ENCODE results near the gene EGR1. TPM values are rescaled to one million over a fixed set of nuclear protein-coding genes. Genes with fewer than 3 reads are reported as not detected.
A peak's percentile ranks its signal among the peaks of the same experiment; 100 is the strongest.

Gene EGR1
- total RNA-seq, 2 experiments from 2014 or later = 8.9 to 10.1 TPM

DNA sequence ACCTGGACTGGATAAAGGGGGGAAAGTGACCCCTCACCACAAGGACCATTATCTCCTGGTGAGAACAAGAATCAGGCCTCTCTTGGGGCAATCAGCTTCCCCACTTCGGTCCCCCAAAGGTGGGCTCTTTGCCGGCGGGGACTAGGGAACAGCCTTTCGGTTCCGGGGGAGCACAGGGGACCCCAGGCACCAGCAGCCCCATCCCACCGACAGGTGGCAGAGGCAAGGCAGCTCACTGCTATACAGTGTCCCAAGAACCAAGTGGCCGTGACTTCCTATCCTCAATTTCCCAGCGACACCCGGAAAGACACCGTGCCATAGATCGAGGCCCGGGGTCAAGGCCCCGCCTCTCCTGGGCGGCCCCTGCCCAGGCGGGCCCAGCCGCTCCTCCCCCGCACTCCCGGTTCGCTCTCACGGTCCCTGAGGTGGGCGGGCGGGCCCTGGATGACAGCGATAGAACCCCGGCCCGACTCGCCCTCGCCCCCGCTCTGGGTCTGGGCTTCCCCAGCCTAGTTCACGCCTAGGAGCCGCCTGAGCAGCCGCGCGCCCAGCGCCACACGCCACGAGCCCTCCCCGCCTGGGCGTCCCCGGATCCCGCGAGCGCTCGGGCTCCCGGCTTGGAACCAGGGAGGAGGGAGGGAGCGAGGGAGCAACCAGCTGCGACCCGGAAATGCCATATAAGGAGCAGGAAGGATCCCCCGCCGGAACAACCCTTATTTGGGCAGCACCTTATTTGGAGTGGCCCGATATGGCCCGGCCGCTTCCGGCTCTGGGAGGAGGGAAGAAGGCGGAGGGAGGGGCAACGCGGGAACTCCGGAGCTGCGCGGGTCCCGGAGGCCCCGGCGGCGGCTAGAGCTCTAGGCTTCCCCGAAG lies 655 bp upstream of the EGR1 start:
- H3K27ac Mint-ChIP-seq = peak overlapping the region; percentile 96
- ATAC-seq (peak; percentile 69), DNase-seq (peak; percentile 98)
- ChIA-PET CTCF (interaction anchor here (0.7 to 4.2 kb wide), 19 partner anchors 8 to 286 kb away, joined by 3 to 34 read pairs (median 6); partner anchors contain the start of genes BRD8, ETF1, HSPA9 and KDM3B), POLR2A (interaction anchor here (0.5 to 3.3 kb wide), 31 partner anchors 8 to 913 kb away, joined by 3 to 32 read pairs (median 3); partner anchors contain the start of genes BRD8, CDC23, CDC25C and ETF1)
- peak overlapping the region; percentile 87 for H3K4me3 Mint-ChIP-seq
- H3K9me3 Mint-ChIP-seq (ENCODE audit: insufficient read depth) = no peaks in the 10 kb centered on the region
- peaks cover 20% of the 10 kb centered on the region for H3K27me3 Mint-ChIP-seq (ENCODE audit: low read depth)
- H3K4me1 Mint-ChIP-seq (ENCODE audit: low read depth) = peaks cover 35% of the 10 kb centered on the region
- peaks cover 6% of the 10 kb centered on the region for H3K36me3 Mint-ChIP-seq (ENCODE audit: low read depth)

DNA sequence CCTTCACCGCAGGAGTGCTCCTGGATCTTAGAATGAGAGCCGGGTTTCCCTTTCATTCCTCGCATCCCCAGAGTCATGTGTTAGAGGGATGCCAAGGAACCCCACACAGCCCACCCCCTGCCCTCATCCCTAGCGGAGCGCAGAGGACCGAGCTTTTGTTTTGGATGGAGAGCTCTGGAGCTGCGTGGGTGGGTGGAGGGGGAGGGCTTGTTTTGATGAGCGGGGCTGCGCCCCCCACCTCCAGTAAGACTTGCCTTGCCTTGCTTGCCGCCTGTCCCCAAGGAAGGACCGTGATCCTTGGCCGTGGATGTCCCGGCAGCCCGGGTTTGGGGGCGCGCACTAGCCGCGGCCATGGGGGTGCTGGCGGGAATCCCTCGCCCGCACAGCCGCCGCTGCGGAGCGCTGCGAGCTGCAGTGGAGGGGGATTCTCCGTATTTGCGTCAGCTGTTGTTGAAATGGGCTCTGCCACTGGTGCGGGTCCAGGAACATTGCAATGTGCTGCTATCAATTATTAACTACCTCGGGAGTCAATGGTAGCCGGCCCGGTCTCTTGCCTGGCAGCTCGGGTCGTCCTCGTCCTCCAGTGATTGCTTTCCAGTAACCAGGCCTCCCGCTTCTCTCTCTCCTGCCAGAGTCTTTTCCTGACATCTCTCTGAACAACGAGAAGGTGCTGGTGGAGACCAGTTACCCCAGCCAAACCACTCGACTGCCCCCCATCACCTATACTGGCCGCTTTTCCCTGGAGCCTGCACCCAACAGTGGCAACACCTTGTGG lies 1.0 kb downstream of the EGR1 start:
- ATAC-seq = no peak
- ChIA-PET POLR2A (interaction anchor here (0.7 to 3.3 kb wide), 9 partner anchors 11 to 288 kb away, joined by 3 to 32 read pairs (median 6); partner anchors contain the start of genes BRD8, ETF1 and HSPA9), CTCF (interaction anchor here (0.7 to 4.2 kb wide), 6 partner anchors 10 to 113 kb away, joined by 3 to 34 read pairs (median 13); partner anchors contain the start of genes ETF1 and KDM3B)
- Mint-ChIP-seq H3K4me1 (ENCODE audit: low read depth) (peaks cover 22% of the 10 kb centered on the region), H3K27me3 (ENCODE audit: low read depth) (peaks cover 20% of the 10 kb centered on the region), H3K36me3 (ENCODE audit: low read depth) (peaks cover 6% of the 10 kb centered on the region), H3K27ac (no peak overlapping the region), H3K9me3 (ENCODE audit: insufficient read depth) (no peaks in the 10 kb centered on the region), H3K4me3 (peak overlapping the region; percentile 87)
- DNase-seq = peak; percentile 41

GRCh38 chr5:138466900-138467710 lies 1.8 kb downstream of the EGR1 start:
- DNase-seq (peak; percentile 41), ATAC-seq (no peak)
- peaks cover 22% of the 10 kb centered on the region for H3K4me1 Mint-ChIP-seq (ENCODE audit: low read depth)
- POLR2A ChIA-PET = interaction anchor here (0.7 kb wide), 1 partner anchor 364 kb away, joined by 3 read pairs; no protein-coding TSS in a partner anchor
- CTCF ChIA-PET = interaction anchor here (1.3 to 3.3 kb wide), 2 partner anchors 36 to 114 kb away, joined by 3 to 19 read pairs; partner anchors contain the start of gene KDM3B
- peaks cover 6% of the 10 kb centered on the region for H3K36me3 Mint-ChIP-seq (ENCODE audit: low read depth)
- peak overlapping the region; percentile 87 for H3K4me3 Mint-ChIP-seq
- peak overlapping the region; percentile 53 for H3K27ac Mint-ChIP-seq
- H3K27me3 Mint-ChIP-seq (ENCODE audit: low read depth) = peaks cover 21% of the 10 kb centered on the region
- no peaks in the 10 kb centered on the region for H3K9me3 Mint-ChIP-seq (ENCODE audit: insufficient read depth)

DNA sequence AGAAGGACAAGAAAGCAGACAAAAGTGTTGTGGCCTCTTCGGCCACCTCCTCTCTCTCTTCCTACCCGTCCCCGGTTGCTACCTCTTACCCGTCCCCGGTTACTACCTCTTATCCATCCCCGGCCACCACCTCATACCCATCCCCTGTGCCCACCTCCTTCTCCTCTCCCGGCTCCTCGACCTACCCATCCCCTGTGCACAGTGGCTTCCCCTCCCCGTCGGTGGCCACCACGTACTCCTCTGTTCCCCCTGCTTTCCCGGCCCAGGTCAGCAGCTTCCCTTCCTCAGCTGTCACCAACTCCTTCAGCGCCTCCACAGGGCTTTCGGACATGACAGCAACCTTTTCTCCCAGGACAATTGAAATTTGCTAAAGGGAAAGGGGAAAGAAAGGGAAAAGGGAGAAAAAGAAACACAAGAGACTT lies 2.4 kb downstream of the EGR1 start:
- Mint-ChIP-seq H3K36me3 (ENCODE audit: low read depth) (peaks cover 6% of the 10 kb centered on the region), H3K4me3 (peak overlapping the region; percentile 87), H3K4me1 (ENCODE audit: low read depth) (peaks cover 22% of the 10 kb centered on the region), H3K27ac (no peak overlapping the region), H3K9me3 (ENCODE audit: insufficient read depth) (no peaks in the 10 kb centered on the region), H3K27me3 (ENCODE audit: low read depth) (peaks cover 24% of the 10 kb centered on the region)
- DNase-seq = no peak
- no peak for ATAC-seq
- ChIA-PET CTCF (interaction anchor here (1.3 kb wide), 1 partner anchor 35 kb away, joined by 3 read pairs; no protein-coding TSS in a partner anchor), POLR2A (interaction anchor here (0.7 kb wide), 1 partner anchor 365 kb away, joined by 3 read pairs; no protein-coding TSS in a partner anchor)

- Mint-ChIP-seq H3K36me3 (ENCODE audit: low read depth) (peaks cover 6% of the 10 kb centered on the region), H3K4me1 (ENCODE audit: low read depth) (peaks cover 21% of the 10 kb centered on the region), H3K4me3 (no peak overlapping the region), H3K27ac (no peak overlapping the region), H3K9me3 (ENCODE audit: insufficient read depth) (no peaks in the 10 kb centered on the region), H3K27me3 (ENCODE audit: low read depth) (peaks cover 26% of the 10 kb centered on the region)
- ChIA-PET POLR2A (no interaction called here), CTCF (interaction anchor here (1.3 kb wide), 1 partner anchor 35 kb away, joined by 3 read pairs; no protein-coding TSS in a partner anchor)
- DNase-seq (no peak), ATAC-seq (no peak)
Observed at GRCh38 chr5:138468133-138468965, 3.1 kb downstream of the EGR1 start.

GRCh38 chr5:138468966-138469539 lies 3.8 kb downstream of the EGR1 start:
- Mint-ChIP-seq H3K9me3 (ENCODE audit: insufficient read depth) (no peaks in the 10 kb centered on the region), H3K4me1 (ENCODE audit: low read depth) (peaks cover 18% of the 10 kb centered on the region), H3K4me3 (no peak overlapping the region), H3K27ac (no peak overlapping the region), H3K27me3 (ENCODE audit: low read depth) (peaks cover 30% of the 10 kb centered on the region), H3K36me3 (ENCODE audit: low read depth) (peaks cover 6% of the 10 kb centered on the region)
- ChIA-PET CTCF (no interaction called here), POLR2A (interaction anchor here (0.8 kb wide), 1 partner anchor 35 kb away, joined by 3 read pairs; no protein-coding TSS in a partner anchor)
- DNase-seq (no peak), ATAC-seq (no peak)

GRCh38 chr5:138469540-138470321 lies 4.5 kb downstream of the EGR1 start:
- Mint-ChIP-seq H3K36me3 (ENCODE audit: low read depth) (peaks cover 6% of the 10 kb centered on the region), H3K27me3 (ENCODE audit: low read depth) (peaks cover 33% of the 10 kb centered on the region), H3K4me3 (no peak overlapping the region), H3K9me3 (ENCODE audit: insufficient read depth) (no peaks in the 10 kb centered on the region), H3K27ac (no peak overlapping the region), H3K4me1 (ENCODE audit: low read depth) (peaks cover 18% of the 10 kb centered on the region)
- DNase-seq = no peak
- ATAC-seq = no peak
- POLR2A ChIA-PET = interaction anchor here (0.8 to 1.0 kb wide), 2 partner anchors 11 to 34 kb away, joined by 3 read pairs; no protein-coding TSS in a partner anchor
- CTCF ChIA-PET = no interaction called here

DNA sequence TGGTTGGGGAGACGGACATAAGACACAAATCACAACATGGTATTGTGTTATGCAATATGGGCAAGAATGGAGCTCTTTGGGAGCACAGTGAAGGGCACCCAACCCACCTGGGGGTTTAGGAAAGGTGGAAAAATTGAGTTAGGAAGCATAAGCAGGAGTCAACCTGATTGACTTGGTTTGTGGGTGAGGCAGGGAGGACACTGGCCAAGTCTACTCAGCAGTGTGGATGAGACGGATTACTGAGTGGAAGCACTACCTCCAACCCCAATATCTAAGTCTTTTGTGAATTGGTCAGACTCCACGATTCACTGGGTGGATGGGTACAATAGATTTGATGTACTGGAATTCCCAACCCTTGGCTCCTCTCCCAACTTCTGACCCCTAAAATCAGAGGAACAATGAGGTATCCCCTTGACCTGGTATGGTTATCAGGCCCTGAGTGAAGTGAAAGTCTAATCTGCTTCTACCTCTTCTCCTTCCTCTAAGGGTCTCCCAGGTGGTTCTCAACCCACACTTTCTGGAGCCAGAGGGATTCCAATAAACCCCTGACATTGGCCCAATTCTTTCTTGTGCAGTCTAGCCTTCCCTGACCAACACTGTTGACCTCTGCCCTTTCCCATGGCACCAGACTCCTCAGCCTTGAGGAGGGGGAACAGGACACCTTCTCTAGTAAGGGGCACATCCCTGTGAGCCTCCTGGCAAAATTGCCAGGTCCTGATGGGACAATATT lies 5.2 kb downstream of the EGR1 start:
- ATAC-seq = no peak
- H3K4me1 Mint-ChIP-seq (ENCODE audit: low read depth) = peaks cover 18% of the 10 kb centered on the region
- H3K27me3 Mint-ChIP-seq (ENCODE audit: low read depth) = peaks cover 38% of the 10 kb centered on the region
- CTCF ChIA-PET = no interaction called here
- no peak for DNase-seq
- no peak overlapping the region for H3K27ac Mint-ChIP-seq
- POLR2A ChIA-PET = interaction anchor here (1.0 kb wide), 1 partner anchor 11 kb away, joined by 3 read pairs; no protein-coding TSS in a partner anchor
- H3K9me3 Mint-ChIP-seq (ENCODE audit: insufficient read depth) = no peaks in the 10 kb centered on the region
- no peak overlapping the region for H3K4me3 Mint-ChIP-seq
- peaks cover 6% of the 10 kb centered on the region for H3K36me3 Mint-ChIP-seq (ENCODE audit: low read depth)

DNA sequence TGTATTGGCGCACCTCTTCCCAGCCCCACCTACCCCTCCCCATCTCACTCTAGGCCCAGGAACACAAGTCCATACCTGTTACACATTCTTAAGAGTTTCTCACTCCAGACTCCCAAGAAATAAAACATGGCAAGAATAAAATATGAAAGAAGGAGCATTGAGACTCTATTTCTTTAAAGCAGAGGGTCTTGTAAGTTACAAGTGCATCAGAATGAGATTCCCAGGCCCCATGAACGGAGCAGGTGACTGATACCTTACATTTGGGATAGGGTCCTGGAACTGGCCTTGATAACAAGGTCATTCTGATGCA lies 5.7 kb downstream of the EGR1 start:
- Mint-ChIP-seq H3K4me3 (no peak overlapping the region), H3K9me3 (ENCODE audit: insufficient read depth) (no peaks in the 10 kb centered on the region), H3K4me1 (ENCODE audit: low read depth) (peaks cover 18% of the 10 kb centered on the region), H3K27ac (no peak overlapping the region), H3K36me3 (ENCODE audit: low read depth) (peaks cover 6% of the 10 kb centered on the region), H3K27me3 (ENCODE audit: low read depth) (peaks cover 38% of the 10 kb centered on the region)
- CTCF ChIA-PET = no interaction called here
- DNase-seq (no peak), ATAC-seq (no peak)
- POLR2A ChIA-PET = no interaction called here
